Hepatocyte (in vitro differentiated cells): Measurements from ENCODE around the gene NUP62.

Experiments
- EZH2phosphoT487 ChIP-seq: fragments of 200-600 bp; sonication (generic); IDR thresholded peaks from one replicate; pipeline ENCODE4 v1.6.1; 2018; ENCODE audit warnings: antibody characterized with exemption, mild to moderate bottlenecking, low read depth, moderate library complexity; ENCODE audit not compliant: unreplicated experiment, severe bottlenecking
- TF ChIP-seq, protein P1 (sequence below): fragments of 200-600 bp; sonication (generic); IDR thresholded peaks from 2 replicates; pipeline ENCODE4 v1.5.1; 2016; ENCODE audit warnings: antibody characterized with exemption, mild to moderate bottlenecking; ENCODE audit not compliant: poor library complexity

DNA sequence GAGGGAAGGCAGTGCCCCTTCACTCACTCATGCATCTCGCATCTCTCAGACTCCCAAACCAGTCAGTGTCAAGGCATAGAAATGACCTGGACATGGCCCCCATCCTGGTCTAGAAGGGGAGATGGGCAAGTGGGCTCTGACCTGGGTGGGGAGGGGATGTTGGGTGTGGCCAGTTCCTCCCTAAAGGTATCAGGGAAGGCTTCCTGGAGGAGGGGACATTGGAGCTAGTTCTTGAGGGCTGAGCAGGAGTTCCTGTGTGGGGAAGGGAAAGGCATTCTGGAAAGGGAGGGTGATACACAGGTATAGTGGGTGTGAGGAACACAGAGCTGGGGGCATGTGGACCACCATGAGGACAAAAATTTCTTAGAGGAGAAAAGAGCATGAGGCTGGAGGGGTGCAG lies 36.6 kb downstream of the NUP62 start:
- TF ChIP-seq, protein P1, sequence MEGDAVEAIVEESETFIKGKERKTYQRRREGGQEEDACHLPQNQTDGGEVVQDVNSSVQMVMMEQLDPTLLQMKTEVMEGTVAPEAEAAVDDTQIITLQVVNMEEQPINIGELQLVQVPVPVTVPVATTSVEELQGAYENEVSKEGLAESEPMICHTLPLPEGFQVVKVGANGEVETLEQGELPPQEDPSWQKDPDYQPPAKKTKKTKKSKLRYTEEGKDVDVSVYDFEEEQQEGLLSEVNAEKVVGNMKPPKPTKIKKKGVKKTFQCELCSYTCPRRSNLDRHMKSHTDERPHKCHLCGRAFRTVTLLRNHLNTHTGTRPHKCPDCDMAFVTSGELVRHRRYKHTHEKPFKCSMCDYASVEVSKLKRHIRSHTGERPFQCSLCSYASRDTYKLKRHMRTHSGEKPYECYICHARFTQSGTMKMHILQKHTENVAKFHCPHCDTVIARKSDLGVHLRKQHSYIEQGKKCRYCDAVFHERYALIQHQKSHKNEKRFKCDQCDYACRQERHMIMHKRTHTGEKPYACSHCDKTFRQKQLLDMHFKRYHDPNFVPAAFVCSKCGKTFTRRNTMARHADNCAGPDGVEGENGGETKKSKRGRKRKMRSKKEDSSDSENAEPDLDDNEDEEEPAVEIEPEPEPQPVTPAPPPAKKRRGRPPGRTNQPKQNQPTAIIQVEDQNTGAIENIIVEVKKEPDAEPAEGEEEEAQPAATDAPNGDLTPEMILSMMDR = no peak
- TF ChIP-seq EZH2phosphoT487 = no peak
